IMR-90 (cell line): ENCODE measurements around the gene LTO1. TPM values are rescaled to one million over a fixed set of nuclear protein-coding genes. Genes with fewer than 3 reads are reported as not detected.

Experiments used
- ATAC-seq: fragments of 200-7000 bp; cut with Tn5 transposase; 2 replicates; pipeline ENCODE4 v1.9.1; 2020; ENCODE audit warnings: low read depth, mild to moderate bottlenecking, moderate library complexity
- BruUV-seq: library from RNA; stranded (reverse); fragments of 400-500 nt; replicated peaks from 2 replicates; lab custom pipeline; 2021; lab: Mats Ljungman, UMichigan
- CTCF ChIA-PET: fragments of 300-600 bp; formaldehyde crosslinking; extraction: SDS; loops from one replicate; lab custom pipeline; 2021; ENCODE audit warnings: antibody characterized with exemption; lab: Yijun Ruan, JAX
- POLR2A ChIA-PET: fragments of 300-600 bp; sonication (Branson Sonifier 250); formaldehyde crosslinking; loops from one replicate; lab custom pipeline; 2022; ENCODE audit warnings: antibody characterized with exemption; ENCODE audit not compliant: unreplicated experiment; lab: Charles Lee
- DNase-seq: peaks from one replicate; pipeline ENCODE4 v3.0.0; 2013
- H2AFZ ChIP-seq: replicated peaks from 2 replicates; pipeline ENCODE3; 2013; ENCODE audit warnings: low read length, mild to moderate bottlenecking; ENCODE audit not compliant: poor library complexity
- H2AK5ac ChIP-seq: 2 replicates; pipeline ENCODE4 v1.6.1; 2013; ENCODE audit warnings: low read depth, low read length, inconsistent platforms
- H2AK9ac ChIP-seq: replicated peaks from 2 replicates; pipeline ENCODE3; 2013; ENCODE audit warnings: mild to moderate bottlenecking, low read depth, low read length, moderate library complexity; ENCODE audit not compliant: poor library complexity
- H2BK120ac ChIP-seq: 2 replicates; pipeline ENCODE4 v1.6.1; 2013; ENCODE audit warnings: low read depth, low read length, inconsistent platforms
- H2BK15ac ChIP-seq: 3 replicates; pipeline ENCODE4 v1.6.1; 2013; ENCODE audit warnings: low read depth, low read length, inconsistent platforms
- H2BK20ac ChIP-seq: 2 replicates; pipeline ENCODE4 v1.6.1; 2013; ENCODE audit warnings: low read depth, mild to moderate bottlenecking, inconsistent platforms, low read length, moderate library complexity
- H2BK5ac ChIP-seq: 2 replicates; pipeline ENCODE4 v1.6.1; 2013; ENCODE audit warnings: mild to moderate bottlenecking, low read depth, low read length, inconsistent platforms; ENCODE audit not compliant: poor library complexity, severe bottlenecking
- H3K14ac ChIP-seq: replicated peaks from 2 replicates; pipeline ENCODE4 v1.6.1; 2013; ENCODE audit warnings: low read depth, low read length, inconsistent platforms
- H3K18ac ChIP-seq: 2 replicates; pipeline ENCODE4 v1.6.1; 2013; ENCODE audit warnings: low read depth, low read length, control low read depth
- H3K23ac ChIP-seq: 2 replicates; pipeline ENCODE4 v1.6.1; 2013; ENCODE audit warnings: low read depth, low read length, inconsistent platforms
- H3K27ac ChIP-seq: 2 replicates; pipeline ENCODE4 v1.5.1; 2013; ENCODE audit warnings: mild to moderate bottlenecking, control low read depth, low read length; ENCODE audit not compliant: insufficient read depth
- H3K27me3 ChIP-seq: 2 replicates; pipeline ENCODE4 v1.6.1; 2013; ENCODE audit warnings: low read length; ENCODE audit not compliant: control insufficient read depth, insufficient read depth
- H3K36me3 ChIP-seq: 2 replicates; pipeline ENCODE4 v1.6.1; 2013; ENCODE audit warnings: low read length, mixed read lengths; ENCODE audit not compliant: control insufficient read depth, insufficient read depth
- H3K4ac ChIP-seq: 2 replicates; pipeline ENCODE4 v1.6.1; 2013; ENCODE audit warnings: low read depth, low read length, inconsistent platforms
- H3K4me1 ChIP-seq: 2 replicates; pipeline ENCODE4 v1.6.1; 2013; ENCODE audit warnings: low read length, mixed read lengths; ENCODE audit not compliant: control insufficient read depth, insufficient read depth
- H3K4me2 ChIP-seq: 2 replicates; pipeline ENCODE4 v1.6.1; 2013; ENCODE audit warnings: low read depth, mild to moderate bottlenecking, control low read depth, low read length, moderate library complexity
- H3K4me3 ChIP-seq: 2 replicates; pipeline ENCODE4 v1.5.1; 2013; ENCODE audit warnings: low read depth, mild to moderate bottlenecking, control low read depth, low read length, moderate library complexity; ENCODE audit not compliant: insufficient read depth
- H3K56ac ChIP-seq: 2 replicates; pipeline ENCODE4 v1.6.1; 2013; ENCODE audit warnings: low read length, inconsistent platforms; ENCODE audit not compliant: insufficient read depth; ENCODE audit errors: extremely low read depth
- H3K79me1 ChIP-seq, 2 experiments: 2 replicates each; pipeline ENCODE4 v1.6.1; 2013; ENCODE audit warnings: low read length in 2 of 2, inconsistent platforms in 1 of 2, low read depth in 1 of 2
- H3K9ac ChIP-seq: 2 replicates; pipeline ENCODE4 v1.6.1; 2013; ENCODE audit warnings: low read depth, low read length, control low read depth
- H3K9me1 ChIP-seq: 2 replicates; pipeline ENCODE4 v1.6.1; 2013; ENCODE audit warnings: low read length, inconsistent platforms; ENCODE audit not compliant: insufficient read depth
- H3K9me3 ChIP-seq: 2 replicates; pipeline ENCODE4 v1.6.1; 2013; ENCODE audit warnings: low read length; ENCODE audit not compliant: control insufficient read depth, insufficient read depth
- H4K20me1 ChIP-seq: 2 replicates; pipeline ENCODE4 v1.6.1; 2013; ENCODE audit warnings: low read length, inconsistent platforms; ENCODE audit not compliant: insufficient read depth
- H4K5ac ChIP-seq: 2 replicates; pipeline ENCODE4 v1.6.1; 2013; ENCODE audit warnings: mild to moderate bottlenecking, low read depth, low read length, control low read depth
- H4K8ac ChIP-seq, 2 experiments: 2 replicates each; pipeline ENCODE4 v1.6.1; 2013; ENCODE audit warnings: low read depth in 2 of 2, low read length in 2 of 2, control low read depth in 1 of 2, inconsistent platforms in 1 of 2
- H4K91ac ChIP-seq: 2 replicates; pipeline ENCODE4 v1.6.1; 2013; ENCODE audit warnings: low read depth, low read length, inconsistent platforms; ENCODE audit not compliant: insufficient read depth
- BHLHE40 ChIP-seq: fragments of 150-350 bp; IDR thresholded peaks from 2 replicates; pipeline ENCODE4 v1.6.1; 2016; ENCODE audit warnings: mild to moderate bottlenecking, low read depth, low read length
- CTCF ChIP-seq: conservative IDR thresholded peaks from 2 replicates; pipeline ENCODE4 v1.5.1; 2012; ENCODE audit warnings: mild to moderate bottlenecking, low read depth, low read length, improper control_type of control experiment
- FOS ChIP-seq: fragments of 150-350 bp; IDR thresholded peaks from 2 replicates; pipeline ENCODE4 v1.6.1; 2016; ENCODE audit warnings: low read depth, low read length
- MAZ ChIP-seq: IDR thresholded peaks from 2 replicates; pipeline ENCODE4 v1.6.1; 2012; ENCODE audit warnings: low read depth, mild to moderate bottlenecking, low read length, improper control_type of control experiment, moderate library complexity, borderline replicate concordance
- MXI1 ChIP-seq: IDR thresholded peaks from 2 replicates; pipeline ENCODE4 v1.6.1; 2012; ENCODE audit warnings: low read depth, mild to moderate bottlenecking, low read length, moderate library complexity, borderline replicate concordance
- NFE2L2 ChIP-seq: fragments of 150-350 bp; IDR thresholded peaks from 2 replicates; pipeline ENCODE4 v1.6.1; 2016; ENCODE audit warnings: low read depth, mild to moderate bottlenecking, low read length
- RAD21 ChIP-seq: IDR thresholded peaks from 2 replicates; pipeline ENCODE4 v1.6.1; 2012; ENCODE audit warnings: low read length, improper control_type of control experiment
- RFX5 ChIP-seq: IDR thresholded peaks from 2 replicates; pipeline ENCODE4 v1.8.0; 2012; ENCODE audit warnings: low read depth, mild to moderate bottlenecking, low read length, moderate library complexity
- SMC3 ChIP-seq: fragments of 150-350 bp; IDR thresholded peaks from 2 replicates; pipeline ENCODE4 v1.6.1; 2016; ENCODE audit warnings: low read depth, mild to moderate bottlenecking, antibody characterized with exemption, low read length, moderate library complexity
- USF2 ChIP-seq: fragments of 150-350 bp; IDR thresholded peaks from 2 replicates; pipeline ENCODE4 v1.6.1; 2017; ENCODE audit warnings: mild to moderate bottlenecking, antibody characterized with exemption, low read length, low read depth
- WGBS, 2 experiments: methylation state at CpG; one replicate each; pipeline versions ENCODE4 v1.1.5 to v1.1.7; 2013; ENCODE audit warnings: missing lambda C conversion rate in 2 of 2; ENCODE audit not compliant: insufficient read length in 1 of 2; ENCODE audit errors: extremely low coverage in 2 of 2; 5-methylcytosine and 5-hydroxymethylcytosine counted together
- dilution Hi-C: fragments of 300-500 bp; cut with HindIII; formaldehyde crosslinking; loops from one replicate; pipeline ENCODE4 v1.14.3; 2018; ENCODE audit warnings: low sequenced_read_pairs; ENCODE audit not compliant: unreplicated experiment
- in situ Hi-C: fragments of 300-500 bp; cut with MboI; formaldehyde crosslinking; loops from 3 replicates; pipeline ENCODE4 v1.14.3; 2019; ENCODE audit warnings: low sequenced_read_pairs, inconsistent platforms, mixed read lengths
- intact Hi-C: fragments of 100-400 bp; cut with micrococcal nuclease; formaldehyde crosslinking; loops from 2 replicates; pipeline ENCODE4 v1.10.0; 2022
- polyA plus RNA-seq, 3 experiments: library from polyadenylated mRNA; depleted of rRNA; stranded (reverse); fragments of >200 nt; gene quantifications; 2 replicates each; pipeline ENCODE4 v1.2.3, GENCODE V29; 2012; ENCODE audit warnings: low replicate concordance in 1 of 3
- total RNA-seq: library from RNA; depleted of rRNA; stranded (reverse); fragments of >200 nt; gene quantifications from 2 replicates; pipeline ENCODE4 v1.2.3, GENCODE V29; 2012

The LTO1 gene
- total and polyA plus RNA-seq, 2 of the 4 experiments (the other 2 are of a cell fraction), result 8.2 to 23.5 TPM

- Histone ChIP-seq H4K91ac (peak overlapping the region; percentile 69), H2BK15ac (no peak overlapping the region; the same call in 2 of the 3 replicates), H2BK120ac (peak overlapping the region; percentile 16; the same call in 1 of the 2 replicates), H3K56ac (no peak overlapping the region; the same call in 1 of the 2 replicates), H4K5ac (no peak overlapping the region; the same call in 1 of the 2 replicates), H3K9me3 (no peaks in the 10 kb centered on the region), H3K4me3 (peak overlapping the region; percentile 98; the same call in 1 of the 2 replicates), H3K36me3 (peaks cover 57% of the 10 kb centered on the region), H3K18ac (no peak overlapping the region), H3K4me1 (peaks cover 21% of the 10 kb centered on the region), H2AFZ (peak overlapping the region; percentile 82), H3K9ac (peak overlapping the region; percentile 32), H3K14ac (peak overlapping the region; percentile 88), H3K27me3 (no peaks in the 10 kb centered on the region), H2AK9ac (peak overlapping the region; percentile 98), H4K20me1 (peaks cover 72% of the 10 kb centered on the region), H4K8ac (peak overlapping the region; percentile 18 to 70; a peak in 1 of 4 replicates), H2BK20ac (no peak overlapping the region), H3K79me1 (peaks cover 16 to 66% of the 10 kb centered on the region in 2 experiments), H3K9me1 (no peaks in the 10 kb centered on the region; the same call in 1 of the 2 replicates), H3K4ac (peak overlapping the region; percentile 59), H3K4me2 (peak overlapping the region; percentile 60), H3K27ac (peak overlapping the region; percentile 38), H2BK5ac (peak overlapping the region; percentile 83), H3K23ac (peak overlapping the region; percentile 71), H2AK5ac (peak overlapping the region; percentile 94)
- dilution Hi-C loops, result no loop called here
- TF ChIP-seq USF2 (peak; percentile 93), MAZ (peak; percentile 91), NFE2L2 (no peak), FOS (no peak), CTCF (peak; percentile 56), RAD21 (peak; percentile 27; the same call in 1 of the 2 replicates), MXI1 (peak; percentile 97), RFX5 (no peak), SMC3 (peak; percentile 14; the same call in 1 of the 2 replicates), BHLHE40 (peak; percentile 45; the same call in 1 of the 2 replicates)
- ATAC-seq (peak; percentile 56), DNase-seq (peak; percentile 92)
- intact Hi-C loops, result loop anchor here (1.0 to 10.0 kb wide), 3 partner anchors 26 to 740 kb away; partner anchors contain the start of genes IGHMBP2 and MRPL21
- no TSS peak for BruUV-seq
- ChIA-PET CTCF (interaction anchor here (0.9 to 1.9 kb wide), 7 partner anchors 12 to 543 kb away, joined by 3 to 7 read pairs (median 4); no protein-coding TSS in a partner anchor), POLR2A (interaction anchor here (0.6 to 2.6 kb wide), 4 partner anchors 136 to 346 kb away, joined by 3 to 11 read pairs (median 4); no protein-coding TSS in a partner anchor)
- in situ Hi-C loops, result loop anchor here (5.0 kb wide), 1 partner anchor 342 kb away; no protein-coding TSS in a partner anchor
- 15% methylated on average over 8 of the region's 24 CpGs; no CpG with 5 or more reads in 1 of the 2 experiments for WGBS, 2 experiments
Observed at GRCh38 chr11:69644071-69644961, 30.8 kb downstream of the LTO1 start.
